Activated CD8-positive, alpha-beta memory T cell treated with anti-CD3 and anti-CD28 coated beads, Interleukin-2, amount 10 ng/mL, durations not matched to agents 7 days and 5 days (primary cell): ENCODE data around the gene CCSER1. TPM values are rescaled to one million over a fixed set of nuclear protein-coding genes. Genes with fewer than 3 reads are reported as not detected.
"Not testable (repeated sequence)": the region's sequence is repeated elsewhere in the genome, so short reads cannot be mapped to it uniquely, and the experiment has no call there.

Experiments
- ATAC-seq: fragments of 150-1000 bp; cut with Tn5 transposase; one replicate; pipeline ENCODE4 v1.10.0; 2021; ENCODE audit warnings: moderate library complexity
- CTCF ChIA-PET: fragments of 350-600 bp; sonication (Branson Sonifier 250); formaldehyde crosslinking; loops from one replicate; lab custom pipeline; 2021; ENCODE audit warnings: antibody characterized with exemption; lab: Charles Lee
- DNase-seq: peaks from one replicate; pipeline ENCODE4 v3.0.0-alpha.2; 2020
- H3K27ac Mint-ChIP-seq: one replicate; pipeline ENCODE4 v1.8.0; 2021; ENCODE audit warnings: mild to moderate bottlenecking, mixed read lengths
- H3K27me3 Mint-ChIP-seq: one replicate; pipeline ENCODE4 v1.8.0; 2021; ENCODE audit warnings: mixed read lengths
- H3K36me3 Mint-ChIP-seq: one replicate; pipeline ENCODE4 v1.8.0; 2021; ENCODE audit warnings: mild to moderate bottlenecking, mixed read lengths
- H3K4me1 Mint-ChIP-seq: one replicate; pipeline ENCODE4 v1.8.0; 2021; ENCODE audit warnings: mixed read lengths
- H3K4me3 Mint-ChIP-seq: one replicate; pipeline ENCODE4 v1.8.0; 2021; ENCODE audit warnings: mild to moderate bottlenecking, moderate library complexity, mixed read lengths
- H3K9me3 Mint-ChIP-seq: one replicate; pipeline ENCODE4 v1.8.0; 2022; ENCODE audit warnings: low read depth, mixed read lengths
- total RNA-seq, 2 experiments: library from RNA; stranded (reverse); gene quantifications; one replicate each; pipeline ENCODE4 v1.2.3, GENCODE V29; 2021

Gene CCSER1
- total RNA-seq, 2 experiments from 2014 or later: 0.16 TPM; not detected in 1

- ATAC-seq (no peak), DNase-seq (no peak)
- Mint-ChIP-seq H3K4me1 (no peaks in the 10 kb centered on the region), H3K4me3 (no peak overlapping the region), H3K36me3 (no peaks in the 10 kb centered on the region), H3K27me3 (no peaks in the 10 kb centered on the region), H3K27ac (no peak overlapping the region), H3K9me3 (peaks cover 3% of the 10 kb centered on the region)
- CTCF ChIA-PET: no interaction called here
Observed at GRCh38 chr4:90845777-90846176, 718.6 kb downstream of the CCSER1 start.

- H3K36me3 Mint-ChIP-seq: no peaks in the 10 kb centered on the region
- no peaks in the 10 kb centered on the region for H3K27me3 Mint-ChIP-seq
- no peak overlapping the region for H3K4me3 Mint-ChIP-seq
- no peak for ATAC-seq
- peaks cover 3% of the 10 kb centered on the region for H3K9me3 Mint-ChIP-seq
- CTCF ChIA-PET: no interaction called here
- H3K4me1 Mint-ChIP-seq: no peaks in the 10 kb centered on the region
- no peak for DNase-seq
- H3K27ac Mint-ChIP-seq: no peak overlapping the region
Observed at GRCh38 chr4:90852237-90852636, 725.0 kb downstream of the CCSER1 start.

DNA sequence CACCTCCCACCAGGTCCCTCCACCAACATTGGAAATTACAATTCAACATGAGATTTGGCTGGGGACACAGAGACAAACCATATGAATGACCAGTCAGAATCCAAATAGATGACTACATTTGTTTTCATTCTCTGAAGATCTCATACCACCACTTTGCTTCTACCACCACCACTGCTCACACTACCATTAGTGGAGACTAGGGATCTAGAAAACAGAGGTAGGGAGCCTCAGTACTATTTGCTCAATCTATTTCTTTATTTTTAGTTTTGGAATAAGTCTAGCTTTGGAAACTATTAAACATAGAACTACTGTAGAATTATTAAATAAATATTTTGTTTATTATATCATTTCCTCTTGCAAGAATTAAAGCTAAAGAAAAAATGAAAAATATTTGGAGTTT, 727.9 kb downstream of the CCSER1 start:
- no peaks in the 10 kb centered on the region for H3K27me3 Mint-ChIP-seq
- no peak overlapping the region for H3K4me3 Mint-ChIP-seq
- no peak overlapping the region for H3K27ac Mint-ChIP-seq
- H3K36me3 Mint-ChIP-seq: no peaks in the 10 kb centered on the region
- H3K4me1 Mint-ChIP-seq: no peaks in the 10 kb centered on the region
- DNase-seq (no peak), ATAC-seq (no peak)
- CTCF ChIA-PET: no interaction called here
- no peaks in the 10 kb centered on the region for H3K9me3 Mint-ChIP-seq

DNA sequence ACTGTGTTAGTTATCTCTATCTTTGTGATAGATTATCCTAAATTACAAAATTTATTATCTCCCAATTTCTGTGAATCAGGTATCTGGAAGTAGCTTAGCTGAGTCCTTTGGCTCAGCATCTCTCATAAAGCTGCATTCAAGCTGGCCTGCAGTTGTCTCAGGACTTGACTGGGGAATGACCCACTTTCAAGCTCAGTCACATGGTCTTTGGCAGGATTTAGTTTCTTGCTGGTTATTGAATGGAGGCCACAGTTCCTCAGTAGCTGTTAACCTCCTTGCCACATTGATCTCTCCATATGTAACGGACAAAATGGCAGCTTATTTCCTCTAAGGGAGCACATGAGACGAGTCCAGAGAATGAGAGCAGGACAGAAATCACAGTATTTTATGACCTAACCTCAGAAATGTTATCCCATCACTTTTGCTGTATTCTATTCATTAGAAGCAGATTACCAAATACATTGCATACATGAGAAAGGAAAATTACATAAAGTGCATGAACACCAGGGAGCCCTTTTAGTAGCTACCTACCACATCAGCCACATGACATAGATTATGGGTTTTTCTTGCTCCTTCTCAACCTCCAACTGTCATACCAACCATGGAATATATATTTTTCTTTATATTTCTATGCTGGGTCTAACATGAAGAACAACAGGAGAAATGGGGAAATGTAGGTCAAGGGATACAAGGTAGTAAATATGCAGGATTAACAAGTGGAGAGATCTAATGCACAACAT, 730.1 kb downstream of the CCSER1 start:
- no peaks in the 10 kb centered on the region for H3K27me3 Mint-ChIP-seq
- DNase-seq: no peak
- H3K4me3 Mint-ChIP-seq: no peak overlapping the region
- H3K9me3 Mint-ChIP-seq: no peaks in the 10 kb centered on the region
- ATAC-seq: no peak
- H3K4me1 Mint-ChIP-seq: no peaks in the 10 kb centered on the region
- no peak overlapping the region for H3K27ac Mint-ChIP-seq
- CTCF ChIA-PET: no interaction called here
- no peaks in the 10 kb centered on the region for H3K36me3 Mint-ChIP-seq

- no peak overlapping the region for H3K27ac Mint-ChIP-seq
- H3K4me1 Mint-ChIP-seq: no peaks in the 10 kb centered on the region
- no peak for DNase-seq
- no peaks in the 10 kb centered on the region for H3K27me3 Mint-ChIP-seq
- H3K36me3 Mint-ChIP-seq: no peaks in the 10 kb centered on the region
- CTCF ChIA-PET: no interaction called here
- peaks cover 3% of the 10 kb centered on the region for H3K9me3 Mint-ChIP-seq
- ATAC-seq: no peak
- H3K4me3 Mint-ChIP-seq: no peak overlapping the region
Observed at GRCh38 chr4:90875791-90876190, 748.6 kb downstream of the CCSER1 start.

GRCh38 chr4:90876296-90876695, 749.1 kb downstream of the CCSER1 start:
- no peaks in the 10 kb centered on the region for H3K4me1 Mint-ChIP-seq
- no peak overlapping the region for H3K4me3 Mint-ChIP-seq
- CTCF ChIA-PET: no interaction called here
- no peaks in the 10 kb centered on the region for H3K36me3 Mint-ChIP-seq
- peaks cover 5% of the 10 kb centered on the region for H3K9me3 Mint-ChIP-seq
- H3K27ac Mint-ChIP-seq: no peak overlapping the region
- no peaks in the 10 kb centered on the region for H3K27me3 Mint-ChIP-seq
- no peak for ATAC-seq
- no peak for DNase-seq

DNA sequence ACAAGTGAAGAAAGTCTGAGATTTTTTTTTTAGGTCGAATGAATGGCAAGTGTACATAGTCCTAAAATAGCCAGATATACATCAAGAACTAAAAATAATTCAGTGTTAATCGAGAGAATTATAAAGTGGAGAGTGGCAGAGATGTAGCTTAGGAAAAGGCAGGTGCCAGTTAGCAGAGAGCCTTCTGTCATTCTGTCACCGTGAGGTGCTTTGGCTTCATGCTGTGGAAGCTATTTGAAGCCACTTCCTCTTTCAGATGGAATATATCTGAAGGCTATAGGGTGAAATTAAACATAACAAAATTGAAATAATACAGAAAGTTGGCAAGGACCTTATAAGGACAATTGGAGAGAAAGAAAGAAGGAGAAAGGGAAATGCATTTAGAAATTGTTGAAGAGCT, 756.3 kb downstream of the CCSER1 start:
- Mint-ChIP-seq H3K9me3 (peaks cover 2% of the 10 kb centered on the region), H3K27ac (no peak overlapping the region), H3K4me3 (no peak overlapping the region), H3K27me3 (no peaks in the 10 kb centered on the region), H3K4me1 (no peaks in the 10 kb centered on the region), H3K36me3 (no peaks in the 10 kb centered on the region)
- DNase-seq (no peak), ATAC-seq (no peak)
- CTCF ChIA-PET: interaction anchor here (1.0 kb wide), 1 partner anchor 10 kb away, joined by 3 read pairs; no protein-coding TSS in a partner anchor

- H3K36me3 Mint-ChIP-seq: no peaks in the 10 kb centered on the region
- H3K27ac Mint-ChIP-seq: no peak overlapping the region
- DNase-seq: no peak
- no peaks in the 10 kb centered on the region for H3K4me1 Mint-ChIP-seq
- no peak for ATAC-seq
- CTCF ChIA-PET: no interaction called here
- H3K4me3 Mint-ChIP-seq: no peak overlapping the region
- H3K9me3 Mint-ChIP-seq: no peaks in the 10 kb centered on the region
- H3K27me3 Mint-ChIP-seq: no peaks in the 10 kb centered on the region
Observed at GRCh38 chr4:90888571-90888970, 761.4 kb downstream of the CCSER1 start.

DNA sequence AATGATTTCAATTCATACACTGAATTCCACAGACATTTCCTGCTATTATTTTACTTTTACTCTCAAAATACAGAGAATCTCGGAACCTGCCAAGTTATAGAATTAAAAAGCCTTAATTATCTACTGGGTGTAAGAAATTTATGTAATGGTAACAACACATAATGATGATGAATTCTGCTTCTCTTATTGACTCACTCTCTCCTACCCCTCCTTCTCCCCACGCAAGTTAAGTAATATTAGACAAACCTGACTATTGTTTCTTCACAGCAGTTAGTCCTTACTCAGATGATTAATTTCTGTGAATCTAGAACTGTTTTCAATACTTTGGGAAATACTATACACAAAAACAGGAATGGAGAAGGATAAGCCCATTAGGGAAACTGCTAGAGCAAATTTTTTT, 762.0 kb downstream of the CCSER1 start:
- ATAC-seq: no peak

DNA sequence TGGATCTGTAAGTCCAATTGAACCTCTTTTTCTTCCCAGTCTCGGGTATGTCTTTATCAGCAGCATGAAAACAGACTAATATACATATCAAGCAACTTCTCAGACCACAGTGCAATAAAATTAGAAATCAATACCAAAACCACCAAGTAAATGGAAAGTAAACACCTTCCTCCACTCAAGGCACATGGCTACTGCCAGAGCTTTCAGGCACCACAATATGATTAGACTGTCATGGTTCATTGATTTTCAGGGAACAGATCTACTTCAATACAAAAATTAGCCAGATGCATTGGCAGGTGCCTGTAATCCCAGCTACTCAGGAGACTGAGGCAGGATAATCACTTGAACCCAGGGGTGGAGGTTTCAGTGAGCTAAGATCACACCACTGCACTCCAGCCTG, 776.2 kb downstream of the CCSER1 start:
- H3K4me3 Mint-ChIP-seq, ATAC-seq, H3K36me3 Mint-ChIP-seq, DNase-seq, CTCF ChIA-PET, H3K27me3 Mint-ChIP-seq, H3K4me1 Mint-ChIP-seq, H3K27ac Mint-ChIP-seq: not testable (repeated sequence)
- H3K9me3 Mint-ChIP-seq: peaks cover 15% of the 10 kb centered on the region

More for the DNA sequence above, 762.0 kb downstream of the CCSER1 start:
- H3K4me1 Mint-ChIP-seq: no peaks in the 10 kb centered on the region
- no peak overlapping the region for H3K27ac Mint-ChIP-seq
- H3K36me3 Mint-ChIP-seq: no peaks in the 10 kb centered on the region
- H3K9me3 Mint-ChIP-seq: no peaks in the 10 kb centered on the region
- no peaks in the 10 kb centered on the region for H3K27me3 Mint-ChIP-seq
- DNase-seq: no peak
- CTCF ChIA-PET: no interaction called here
- H3K4me3 Mint-ChIP-seq: no peak overlapping the region

DNA sequence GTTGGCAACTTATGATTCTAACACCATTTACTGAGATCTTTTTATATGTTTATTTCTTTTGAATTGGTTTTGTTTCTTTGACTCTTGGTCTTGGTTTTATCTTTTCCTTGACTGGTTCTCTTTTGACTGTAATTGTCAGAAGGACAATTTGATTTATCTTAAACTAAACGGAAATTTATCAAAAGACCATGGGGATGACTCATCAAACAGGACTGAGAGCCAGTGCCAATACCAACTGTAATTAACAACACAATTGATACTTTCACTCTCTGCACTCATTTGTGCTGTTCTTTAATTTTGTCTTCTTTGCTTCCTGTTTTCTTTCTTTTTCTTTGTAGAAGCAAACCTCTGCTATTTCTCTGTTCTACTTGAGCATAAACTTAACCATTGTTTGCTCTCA, 776.8 kb downstream of the CCSER1 start:
- Mint-ChIP-seq H3K9me3 (peaks cover 15% of the 10 kb centered on the region), H3K27ac (no peak overlapping the region), H3K36me3 (no peaks in the 10 kb centered on the region), H3K27me3 (no peaks in the 10 kb centered on the region), H3K4me1 (no peaks in the 10 kb centered on the region), H3K4me3 (no peak overlapping the region)
- no peak for DNase-seq
- no peak for ATAC-seq
- CTCF ChIA-PET: no interaction called here

DNA sequence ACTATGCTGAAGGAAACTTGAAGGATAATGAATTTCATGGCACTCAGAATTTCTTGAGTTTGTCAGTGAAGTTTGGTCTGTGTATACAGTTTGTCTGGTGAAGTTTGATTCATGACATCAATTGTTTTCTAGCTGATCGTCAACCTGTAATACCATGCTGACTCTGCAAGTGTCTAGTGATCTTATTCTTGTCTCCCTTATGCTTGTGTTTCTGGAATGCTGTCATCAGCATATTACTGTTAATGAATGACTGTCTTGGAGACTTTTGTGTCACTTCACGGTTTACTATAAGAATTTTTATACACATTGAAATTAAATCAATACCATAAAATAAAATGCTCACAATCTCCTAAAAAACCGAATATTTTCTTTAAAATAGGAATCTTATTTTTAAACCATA, 779.0 kb downstream of the CCSER1 start:
- H3K4me1 Mint-ChIP-seq: no peaks in the 10 kb centered on the region
- DNase-seq (no peak), ATAC-seq (no peak)
- no peaks in the 10 kb centered on the region for H3K36me3 Mint-ChIP-seq
- H3K27ac Mint-ChIP-seq: no peak overlapping the region
- CTCF ChIA-PET: no interaction called here
- no peaks in the 10 kb centered on the region for H3K27me3 Mint-ChIP-seq
- peaks cover 13% of the 10 kb centered on the region for H3K9me3 Mint-ChIP-seq
- no peak overlapping the region for H3K4me3 Mint-ChIP-seq

DNA sequence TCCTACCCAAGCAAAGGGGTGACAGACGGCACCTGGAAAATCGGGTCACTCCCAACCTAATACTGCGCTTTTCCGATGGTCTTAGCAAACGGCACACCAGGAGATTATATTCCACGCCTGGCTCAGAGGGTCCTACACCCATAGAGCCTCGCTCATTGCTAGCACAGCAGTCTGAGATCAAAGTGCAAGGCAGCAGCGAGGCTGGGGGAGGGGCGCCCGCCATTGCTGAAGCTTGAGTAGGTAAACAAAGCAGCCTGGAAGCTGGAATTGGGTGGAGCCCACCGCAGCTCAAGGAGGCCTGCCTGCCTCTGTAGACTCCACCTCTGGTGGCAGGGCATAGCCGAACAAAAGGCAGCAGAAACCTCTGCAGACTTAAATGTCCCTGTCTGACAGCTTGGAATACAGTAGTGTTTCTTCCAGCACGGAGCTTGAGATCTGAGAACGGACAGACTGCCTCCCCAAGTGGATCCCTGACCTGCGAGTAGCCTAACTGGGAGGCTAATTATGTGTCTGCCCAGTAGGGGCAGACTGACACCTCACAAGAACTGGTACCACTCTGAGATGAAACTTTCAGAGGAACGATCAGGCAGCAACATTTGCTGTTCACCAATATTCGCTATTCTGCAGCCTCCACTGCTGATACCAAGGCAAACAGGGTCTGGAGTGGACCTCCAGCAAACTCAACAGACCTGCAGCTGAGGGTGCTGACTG, 784.7 kb downstream of the CCSER1 start:
- H3K4me3 Mint-ChIP-seq, DNase-seq, H3K27me3 Mint-ChIP-seq, CTCF ChIA-PET, H3K4me1 Mint-ChIP-seq, H3K9me3 Mint-ChIP-seq, ATAC-seq, H3K27ac Mint-ChIP-seq, H3K36me3 Mint-ChIP-seq: not testable (repeated sequence)

GRCh38 chr4:90922174-90922573, 795.0 kb downstream of the CCSER1 start:
- Mint-ChIP-seq H3K36me3 (no peaks in the 10 kb centered on the region), H3K27ac (no peak overlapping the region), H3K9me3 (no peaks in the 10 kb centered on the region), H3K27me3 (no peaks in the 10 kb centered on the region), H3K4me3 (no peak overlapping the region), H3K4me1 (no peaks in the 10 kb centered on the region)
- ATAC-seq (no peak), DNase-seq (no peak)
- CTCF ChIA-PET: no interaction called here
